H4 (cell line): ENCODE measurements around the gene ACP1. TPM values are rescaled to one million over a fixed set of nuclear protein-coding genes. Genes with fewer than 3 reads are reported as not detected.
"Not testable (repeated sequence)": the region's sequence is repeated elsewhere in the genome, so short reads cannot be mapped to it uniquely, and the experiment has no call there.

Experiments used
- DNase-seq: peaks from one replicate; pipeline ENCODE4 v3.0.0-alpha.2; 2015; ENCODE audit warnings: low spot score
- total RNA-seq: library from RNA; depleted of rRNA; stranded (reverse); fragments of >200 nt; shearing (Covaris generic); gene quantifications from 2 replicates; pipeline ENCODE4 v1.2.3, GENCODE V29; 2014; rRNA removed

Gene ACP1
- total RNA-seq, 1 experiment from 2014 or later = 88.4 TPM

DNA sequence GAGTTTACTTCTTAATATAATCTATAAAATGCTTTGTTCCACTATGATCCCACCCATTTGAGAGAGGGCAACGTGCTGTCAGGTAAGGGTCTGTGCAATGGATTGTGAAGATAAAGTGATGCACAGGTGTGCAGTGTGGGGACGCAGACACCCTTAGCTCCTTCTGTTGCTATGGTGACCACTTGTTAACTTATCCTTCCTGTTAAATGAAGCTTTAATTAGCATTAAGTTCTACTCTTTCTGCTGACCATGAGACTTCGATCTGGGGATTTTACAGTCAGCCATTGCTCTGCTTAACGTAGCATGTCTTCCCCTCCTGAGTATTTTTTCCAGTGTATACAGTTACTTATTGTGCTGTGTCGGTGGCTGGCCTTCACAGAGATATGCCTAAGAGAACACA, 46.2 kb downstream of the ACP1 start:
- no peak for DNase-seq

DNA sequence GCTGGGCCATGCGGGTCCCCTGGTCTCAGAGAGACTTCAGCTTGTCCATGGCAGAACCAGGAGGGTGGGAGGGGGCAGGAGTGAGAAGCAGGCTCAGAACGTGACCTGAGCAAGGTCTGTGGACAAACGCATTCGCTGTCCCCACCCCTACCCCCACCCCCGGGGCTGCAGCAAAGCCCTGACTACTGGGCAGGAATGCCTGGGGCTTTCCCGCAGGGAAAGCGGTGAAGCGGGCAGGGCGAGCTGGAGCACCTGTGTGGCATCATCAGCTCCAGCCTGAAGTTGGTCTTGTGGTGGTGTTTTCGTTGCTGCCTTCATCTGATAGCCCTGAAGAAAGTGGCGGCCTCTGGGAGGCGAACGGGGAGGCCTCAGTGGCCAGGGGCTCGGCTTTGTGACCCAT, 49.2 kb downstream of the ACP1 start:
- DNase-seq = no peak

DNA sequence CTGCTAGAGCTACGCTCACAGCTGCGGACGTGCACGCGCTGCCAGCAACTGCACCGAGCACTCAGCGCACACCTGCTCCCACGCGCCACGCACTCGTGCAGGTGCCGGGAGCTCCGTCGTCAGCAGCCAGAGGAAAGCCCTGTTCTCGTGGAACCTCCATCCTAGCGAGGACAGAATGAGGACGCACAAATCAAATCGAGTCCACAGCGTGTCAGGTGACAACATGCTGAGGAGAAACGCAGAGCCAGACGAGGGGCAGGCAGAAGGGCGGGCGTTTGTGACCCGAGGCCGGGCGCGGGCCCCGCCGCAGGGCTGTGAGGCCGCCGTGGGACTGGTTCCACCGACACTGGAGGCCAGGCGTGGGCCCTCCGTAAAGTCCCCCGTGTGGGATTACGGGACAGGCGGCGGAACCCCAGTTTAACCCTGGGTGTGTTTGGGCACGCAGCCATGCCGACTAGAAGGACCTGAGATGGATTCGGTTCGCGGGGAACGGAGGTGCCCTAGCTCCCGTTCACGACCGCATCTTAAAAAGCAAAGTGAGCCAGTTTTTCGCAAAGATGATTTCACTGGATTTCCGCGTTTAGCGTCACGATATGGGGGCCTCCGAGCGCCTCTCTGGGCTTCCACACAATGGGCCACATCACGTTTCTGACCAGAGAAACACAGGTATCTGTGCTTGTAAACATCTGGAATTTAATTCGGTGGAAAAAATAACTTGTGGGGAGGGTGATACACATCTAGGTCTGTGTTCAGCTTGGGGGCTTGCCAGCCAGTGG, 50.0 kb downstream of the ACP1 start:
- DNase-seq = no peak

DNA sequence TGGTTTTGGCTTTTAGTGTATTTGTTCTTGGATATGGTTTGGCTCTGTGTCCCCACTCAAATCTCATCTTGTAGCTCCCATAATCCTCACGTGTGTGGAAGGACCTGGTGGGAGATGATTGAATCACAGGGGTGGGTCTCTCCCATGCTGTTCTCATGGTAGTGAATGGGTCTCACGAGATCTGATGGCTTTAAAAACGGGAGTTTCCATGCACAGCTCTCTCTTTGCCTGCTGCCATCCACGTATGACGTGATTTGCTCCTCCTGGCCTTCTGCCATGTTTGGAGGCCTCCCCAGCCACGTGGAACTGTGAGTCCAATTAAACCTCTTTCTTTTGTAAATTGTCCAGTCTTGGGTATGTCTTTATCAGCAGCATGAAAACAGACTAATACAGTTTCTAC, 51.2 kb downstream of the ACP1 start:
- DNase-seq = not testable (repeated sequence)

DNA sequence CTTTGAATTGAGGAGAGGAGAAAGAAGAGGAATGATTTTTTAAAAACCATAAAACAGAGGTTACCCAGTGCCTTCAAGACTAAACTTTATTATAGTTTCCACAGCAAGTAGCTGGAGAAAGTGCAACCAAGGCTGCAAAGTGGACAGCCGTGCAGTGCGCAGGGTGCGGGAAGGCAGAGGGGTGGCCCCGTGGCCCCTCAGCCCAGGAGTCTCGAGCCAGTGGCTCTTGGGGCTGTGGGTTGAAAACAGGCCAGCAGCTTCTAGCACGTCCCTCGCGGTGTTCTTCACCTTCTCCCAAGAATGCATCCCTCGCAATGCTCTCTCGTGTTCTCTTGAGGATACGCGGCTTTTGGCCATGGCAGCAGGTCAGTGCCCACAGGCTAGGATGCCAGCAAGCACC, 51.6 kb downstream of the ACP1 start:
- DNase-seq = no peak

GRCh38 chr2:317501-318424, 53.0 kb downstream of the ACP1 start:
- DNase-seq = peak; percentile 52

GRCh38 chr2:319059-319600, 54.4 kb downstream of the ACP1 start:
- DNase-seq = no peak

DNA sequence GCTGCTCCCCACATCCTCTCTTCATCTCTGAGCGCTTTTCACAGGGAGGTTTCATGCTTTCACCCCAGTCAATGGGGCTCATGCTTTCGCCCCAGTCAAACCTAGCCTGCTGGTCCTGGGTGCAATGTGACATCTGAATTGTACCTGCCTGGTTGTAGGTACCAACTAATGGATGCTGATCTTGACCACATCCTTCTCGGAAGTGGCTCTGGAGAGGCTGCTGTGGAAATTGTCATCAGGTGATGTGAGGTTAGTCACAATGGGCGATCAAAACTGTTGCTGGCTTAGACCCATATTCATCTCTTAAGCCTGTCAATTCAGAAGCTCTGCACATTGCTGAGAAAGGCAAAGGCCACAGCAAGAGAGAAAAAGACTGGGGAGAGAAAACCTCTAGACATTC, 55.8 kb downstream of the ACP1 start:
- DNase-seq = no peak

- DNase-seq = no peak
Observed at GRCh38 chr2:322326-322725, 57.6 kb downstream of the ACP1 start.

GRCh38 chr2:323035-323434, 58.3 kb downstream of the ACP1 start:
- DNase-seq = no peak

Other genes starting within 250 kb of the ACP1 start
- 0.12 and 0.15 TPM in 2 replicates for gene FAM110C, start 218.4 kb upstream of the ACP1 start, total RNA-seq
- gene SH3YL1, start 915 bp upstream of the ACP1 start, total RNA-seq = 3.4 and 8.0 TPM in 2 replicates
- not detected in 2 replicates for gene ALKAL2, start 23.1 kb downstream of the ACP1 start, total RNA-seq